ENCODE results near the gene DCAF5.

DCAF5 gene

GRCh38 chr14:69154779-69155178 lies 1.9 kb upstream of the DCAF5 start:
- TF ChIP-seq CTCF (IDR thresholded peaks at IDR 0.05; ENCODE audit: low read depth, low read length, missing control alignments) = peak; percentile 9
- in situ Hi-C loops (cut with HindIII; ENCODE audit: low sequenced_read_pairs) = no loop called here
- no peak overlapping the region for H3K4me3 ChIP-seq (ENCODE audit: low read depth, low read length)
- no peak for DNase-seq (ENCODE audit: low read depth)

- DNase-seq (ENCODE audit: low read depth) = no peak
- peak overlapping the region; percentile 89 for H3K4me3 ChIP-seq (ENCODE audit: low read depth, low read length)
- TF ChIP-seq CTCF (IDR thresholded peaks at IDR 0.05; ENCODE audit: low read depth, low read length, missing control alignments) = no peak
- in situ Hi-C loops (cut with HindIII; ENCODE audit: low sequenced_read_pairs) = no loop called here
Observed at GRCh38 chr14:69153873-69154270, 953 bp upstream of the DCAF5 start.

- no peak for TF ChIP-seq CTCF (IDR thresholded peaks at IDR 0.05; ENCODE audit: low read depth, low read length, missing control alignments)
- in situ Hi-C loops (cut with HindIII; ENCODE audit: low sequenced_read_pairs) = no loop called here
- peak; percentile 78 for DNase-seq (ENCODE audit: low read depth)
Observed at GRCh38 chr14:69153152-69153872, 393 bp upstream of the DCAF5 start.

GRCh38 chr14:69152181-69152901 lies 578 bp downstream of the DCAF5 start:
- TF ChIP-seq CTCF (IDR thresholded peaks at IDR 0.05; ENCODE audit: low read depth, low read length, missing control alignments) = no peak
- no peak for DNase-seq (ENCODE audit: low read depth)
- peak overlapping the region; percentile 89 for H3K4me3 ChIP-seq (ENCODE audit: low read depth, low read length)
- in situ Hi-C loops (cut with HindIII; ENCODE audit: low sequenced_read_pairs) = no loop called here

More at GRCh38 chr14:69153152-69153872, 393 bp upstream of the DCAF5 start:
- H3K4me3 ChIP-seq (ENCODE audit: low read depth, low read length) = peak overlapping the region; percentile 89

GRCh38 chr14:69151458-69152180 lies 1.3 kb downstream of the DCAF5 start:
- TF ChIP-seq CTCF (IDR thresholded peaks at IDR 0.05; ENCODE audit: low read depth, low read length, missing control alignments) = peak; percentile 41
- peak overlapping the region; percentile 89 for H3K4me3 ChIP-seq (ENCODE audit: low read depth, low read length)
- in situ Hi-C loops (cut with HindIII; ENCODE audit: low sequenced_read_pairs) = no loop called here
- DNase-seq (ENCODE audit: low read depth) = no peak

- no peak for DNase-seq (ENCODE audit: low read depth)
- H3K4me3 ChIP-seq (ENCODE audit: low read depth, low read length) = no peak overlapping the region
- TF ChIP-seq CTCF (IDR thresholded peaks at IDR 0.05; ENCODE audit: low read depth, low read length, missing control alignments) = no peak
- in situ Hi-C loops (cut with HindIII; ENCODE audit: low sequenced_read_pairs) = no loop called here
Observed at GRCh38 chr14:69149461-69150244, 3.3 kb downstream of the DCAF5 start.

Measured in astrocyte of the cerebellum (primary cell).